Frontal cortex (tissue), 4 donors: ENCODE measurements around the gene XXYLT1. TPM values are rescaled to one million over a fixed set of nuclear protein-coding genes. Genes with fewer than 3 reads are reported as not detected.

ENCODE experiments used
- DNase-seq, 2 donors: peaks; one replicate each; pipeline ENCODE4 v3.0.0; 2012; ENCODE audit warnings: low spot score in 2 of 2
- FAIRE-seq: peaks from 2 replicates; lab custom pipeline; 2012; peaks lifted over from hg19 to GRCh38; lab: Jason Lieb, UNC
- small RNA-seq: library from RNA; depleted of rRNA; stranded (forward); fragments of <200 nt; gene quantifications from one replicate; pipeline ENCODE3, GENCODE V24; 2014
- total RNA-seq: library from RNA; depleted of rRNA; stranded (reverse); fragments of >200 nt; gene quantifications from one replicate; pipeline ENCODE4 v1.2.3, GENCODE V29; 2014
- donor health status: control.
- donor health status: control.
- donor health status: control.

Gene XXYLT1
- total RNA-seq, 1 donor from 2014 or later, result 23.6 TPM

DNA sequence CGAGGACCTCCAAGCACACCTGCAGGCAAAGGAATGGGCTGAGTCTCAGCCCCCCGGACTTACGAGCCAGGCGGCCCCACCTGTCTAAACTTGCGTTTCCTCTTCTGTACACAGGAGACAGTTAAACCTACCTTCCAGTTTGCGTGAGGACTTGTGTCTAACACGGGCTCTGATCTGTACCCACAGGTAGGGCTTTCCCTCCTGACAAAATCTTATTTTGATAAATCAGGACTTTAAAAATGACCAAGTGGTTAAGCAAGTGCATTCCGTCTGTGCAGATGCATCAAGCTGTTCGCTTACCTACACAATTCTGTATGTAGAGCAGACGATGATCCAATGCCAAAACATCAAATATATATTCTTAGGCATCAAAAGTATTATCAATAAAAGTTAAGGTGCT is 238.0 kb downstream of the XXYLT1 start:
- DNase-seq (no peak), FAIRE-seq (no peak)

DNA sequence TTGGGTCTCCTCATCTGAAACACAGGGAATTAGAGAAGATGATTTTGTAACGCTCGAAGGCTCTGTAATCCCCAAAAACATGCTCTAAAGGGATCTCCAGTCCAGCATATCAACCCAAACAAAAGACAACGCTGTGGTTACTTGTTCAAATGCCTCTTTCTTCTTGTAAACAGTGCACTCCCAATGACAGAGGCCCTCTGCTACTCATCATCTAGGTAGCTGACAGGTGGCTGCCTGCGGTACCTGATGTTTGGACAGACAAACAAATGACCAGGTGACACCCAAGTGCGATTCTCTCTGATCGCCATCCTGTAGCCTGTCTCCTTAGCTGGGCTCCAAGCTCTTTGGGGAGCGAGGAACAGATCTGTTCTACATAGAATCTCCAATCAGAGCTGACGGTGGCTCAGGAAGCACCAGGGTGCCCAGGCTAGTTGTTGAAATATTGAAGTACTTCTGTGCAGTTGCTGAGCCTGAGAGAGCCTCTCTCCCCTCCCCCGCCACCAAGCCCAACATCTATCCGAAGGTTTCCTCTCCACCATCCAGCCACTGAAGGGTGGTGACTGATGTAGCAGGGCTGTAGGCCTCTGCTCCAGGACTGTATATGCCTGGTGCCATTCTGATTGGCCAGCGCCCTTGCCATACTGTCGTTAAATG is 238.7 kb downstream of the XXYLT1 start:
- FAIRE-seq, result no peak
- no peak for DNase-seq

- no peak for FAIRE-seq
- DNase-seq, result no peak
These were observed 239.4 kb downstream of the XXYLT1 start for GRCh38 chr3:195031574-195032003.

DNA sequence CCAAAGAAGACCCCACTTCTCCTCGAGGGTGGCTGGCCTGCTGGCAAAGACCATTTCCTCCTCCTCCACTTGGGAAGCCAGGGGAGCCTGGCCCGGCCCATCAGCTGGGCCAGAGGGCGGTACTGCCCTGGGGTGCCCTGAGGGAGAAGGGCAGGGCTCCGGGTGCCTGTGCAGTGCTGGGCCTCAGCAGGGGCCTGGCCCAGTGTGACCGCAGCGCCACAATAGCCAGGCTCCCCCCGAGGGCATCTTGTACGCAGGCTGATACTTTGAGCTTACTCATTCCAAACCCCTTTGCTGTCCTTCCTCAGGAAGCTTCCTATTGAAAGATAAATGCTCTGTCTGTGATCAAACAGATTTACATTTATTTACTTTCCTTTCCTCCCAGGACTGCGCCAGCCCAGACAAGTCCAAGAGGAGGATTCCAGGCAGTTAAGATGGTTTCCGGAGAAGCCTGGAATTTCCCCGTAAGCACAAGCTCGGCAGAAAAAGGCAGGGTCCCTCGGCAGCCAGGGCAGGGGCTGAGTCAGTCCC is 240.1 kb downstream of the XXYLT1 start:
- DNase-seq, result no peak
- FAIRE-seq, result no peak

DNA sequence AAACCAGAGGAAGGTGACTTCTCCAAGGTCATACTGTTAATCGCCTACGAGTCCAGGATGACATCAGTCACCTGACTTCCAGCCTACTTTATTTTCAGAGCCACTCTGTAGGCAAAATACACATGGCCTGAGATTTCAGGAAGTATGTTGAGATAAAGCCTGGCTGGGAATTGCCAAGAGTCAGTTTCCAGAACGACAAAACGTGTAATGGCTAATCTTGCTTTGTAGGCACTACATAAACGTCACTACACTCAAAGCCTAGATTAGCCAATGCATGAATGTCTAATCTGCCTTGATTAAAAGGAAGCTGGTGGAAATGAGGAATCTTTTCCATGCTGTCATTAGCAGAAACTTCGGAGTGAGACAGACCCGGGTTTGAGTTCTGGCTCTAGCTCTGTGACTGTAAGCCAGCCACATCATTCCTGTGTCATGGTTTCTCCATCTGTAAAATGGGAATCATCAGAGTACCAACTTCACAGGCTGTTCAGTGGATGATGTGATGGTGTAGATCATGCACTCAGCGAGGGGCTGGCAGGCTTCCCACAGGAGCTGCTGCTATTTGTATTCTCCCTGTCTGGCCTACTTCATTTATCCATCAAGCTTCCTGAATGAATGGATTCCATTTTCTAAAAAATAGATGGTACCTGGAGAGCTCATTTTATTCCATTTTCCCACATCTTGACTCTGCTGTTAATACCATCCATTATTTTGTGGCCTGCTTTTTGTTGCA is 241.9 kb downstream of the XXYLT1 start:
- FAIRE-seq (no peak), DNase-seq (no peak)

DNA sequence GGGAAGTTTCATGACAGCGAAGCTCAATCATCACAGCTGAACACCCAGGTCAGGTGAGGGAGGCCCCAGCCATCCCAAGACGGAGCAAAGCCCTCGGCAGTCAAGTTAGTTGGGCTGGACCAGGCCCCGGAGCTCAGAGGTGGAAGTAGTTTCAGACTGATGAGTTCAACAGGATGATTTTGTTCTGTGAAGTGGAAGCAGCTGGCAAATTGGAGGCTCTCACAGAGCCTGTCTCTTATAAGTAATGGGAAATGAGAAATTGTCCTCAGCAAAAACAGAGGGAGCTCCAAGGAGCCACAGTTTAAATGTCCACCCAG is 245.1 kb downstream of the XXYLT1 start:
- DNase-seq, result no peak
- FAIRE-seq, result no peak

GRCh38 chr3:195025056-195025883 is 245.7 kb downstream of the XXYLT1 start:
- DNase-seq, result no peak
- no peak for FAIRE-seq

DNA sequence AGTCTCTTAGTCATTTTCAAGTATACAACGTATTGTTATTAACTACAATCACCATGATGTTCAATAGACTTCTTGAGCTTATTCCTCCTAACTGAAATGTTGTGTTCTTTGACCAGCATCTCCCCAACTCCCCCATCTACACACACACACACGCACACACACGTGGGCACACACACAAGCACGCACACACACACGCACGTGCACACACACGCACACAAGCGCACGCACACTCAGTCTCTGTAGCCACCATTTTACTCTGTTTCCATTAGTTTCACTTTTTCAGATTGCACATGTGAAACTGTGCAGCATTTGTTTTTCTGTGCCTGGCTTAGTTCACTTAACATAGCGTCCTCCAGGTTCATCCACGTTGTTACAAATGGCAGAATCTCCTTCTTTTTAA is 247.0 kb downstream of the XXYLT1 start:
- DNase-seq (no peak), FAIRE-seq (no peak)

DNA sequence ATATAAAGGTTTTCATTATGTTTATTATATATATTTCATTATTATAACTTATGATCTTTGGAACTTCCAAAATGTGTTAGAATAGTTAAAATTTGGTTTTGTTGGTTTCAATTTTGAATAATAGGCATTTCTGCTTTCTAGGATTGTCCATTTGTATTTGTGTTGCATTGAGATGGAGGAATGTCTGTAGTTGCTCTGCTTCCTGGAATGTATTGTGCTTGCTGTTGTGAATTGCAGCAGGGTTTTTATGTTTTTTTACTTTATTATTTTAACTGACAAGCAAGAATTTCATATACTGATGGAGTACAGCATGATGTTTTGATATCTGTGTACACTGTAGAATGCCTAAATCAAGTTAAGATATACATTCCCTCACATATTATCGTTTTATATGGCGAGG is 247.4 kb downstream of the XXYLT1 start:
- FAIRE-seq (no peak), DNase-seq (no peak)

- FAIRE-seq (no peak), DNase-seq (no peak)
These were observed 249.3 kb downstream of the XXYLT1 start for GRCh38 chr3:195021692-195022091.

DNA sequence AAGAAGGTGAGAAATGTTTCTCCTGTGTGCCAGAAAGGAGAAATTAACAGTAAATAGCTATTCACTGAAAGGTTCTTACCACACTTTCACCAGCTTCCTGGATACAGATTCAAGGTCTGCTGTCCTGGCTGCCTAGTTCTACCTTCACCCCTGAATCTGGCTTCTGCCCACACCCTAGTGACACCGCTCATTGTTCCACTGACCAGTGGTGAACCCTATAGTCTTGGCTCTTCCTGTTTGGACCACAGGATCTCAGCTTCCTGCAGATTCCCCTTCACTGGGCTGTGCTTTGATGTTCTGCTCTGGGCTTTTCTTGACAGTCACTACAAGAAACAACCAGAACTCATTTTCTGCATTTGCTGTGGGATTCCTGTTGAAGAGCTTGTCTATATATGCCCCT is 250.0 kb downstream of the XXYLT1 start:
- no peak for FAIRE-seq

GRCh38 chr3:195020185-195020584 is 250.8 kb downstream of the XXYLT1 start:
- FAIRE-seq (no peak), DNase-seq (no peak)

More for the DNA sequence above, 250.0 kb downstream of the XXYLT1 start:
- no peak for DNase-seq

GRCh38 chr3:195019335-195019734 is 251.6 kb downstream of the XXYLT1 start:
- DNase-seq (no peak), FAIRE-seq (no peak)

Small RNA genes within 50 kb of the gene (small RNA-seq; reads per million reads assigned to genes)
- gene MIR3137, result not detected
- gene RN7SL36P, result not detected
- gene RNU6-25P, result not detected

Other genes starting within 250 kb of the XXYLT1 start
- gene ACAP2, start 171.9 kb upstream of the XXYLT1 start, total RNA-seq, result 149 TPM